K562 (cell line): Measurements from ENCODE around the gene PRKCE. TPM values are rescaled to one million over a fixed set of nuclear protein-coding genes. Genes with fewer than 3 reads are reported as not detected.
A peak's percentile ranks its signal among the peaks of the same experiment; 100 is the strongest.

ENCODE experiments used
- ARHGAP35 ChIP-seq: fragments of 450-650 bp; IDR thresholded peaks from 2 replicates; pipeline ENCODE4 v1.6.1; 2018; ENCODE audit not compliant: partially characterized antibody
- ATF3 ChIP-seq, 2 experiments: fragments of 450-650 bp in 1 of 2; sonication (generic) in 1 of 2; formaldehyde crosslinking in 1 of 2; IDR thresholded peaks in 1 of 2; conservative IDR thresholded peaks in 1 of 2; 2 replicates each; pipeline versions ENCODE4 v1.6.1 to v1.8.1; 2016 to 2023; ENCODE audit warnings: mild to moderate bottlenecking in 2 of 2, moderate library complexity in 2 of 2, inconsistent platforms in 1 of 2, missing genetic modification reagents in 1 of 2
- BHLHE40 ChIP-seq: IDR thresholded peaks from 2 replicates; pipeline ENCODE4 v1.6.1; 2011; ENCODE audit warnings: low read length, improper control_type of control experiment
- CHCHD3 ChIP-seq: fragments of 250-450 bp; sonication (Bioruptor Pico); IDR thresholded peaks from 2 replicates; pipeline ENCODE4 v2.1.2; 2022; ENCODE audit warnings: mild to moderate bottlenecking
- ETS2 ChIP-seq: IDR thresholded peaks from 2 replicates; pipeline ENCODE4 v1.6.1; 2016; ENCODE audit warnings: borderline replicate concordance, missing genetic modification characterization, mild to moderate bottlenecking, moderate library complexity, missing compliant biosample characterization; ENCODE audit not compliant: poor library complexity, severe bottlenecking
- FOXK1 ChIP-seq: sonication (generic); formaldehyde crosslinking; IDR thresholded peaks from 2 replicates; pipeline ENCODE4 v1.8.0; 2022; ENCODE audit warnings: missing genetic modification reagents, mild to moderate bottlenecking, borderline replicate concordance
- L3MBTL2 ChIP-seq: fragments of 450-650 bp; IDR thresholded peaks from 2 replicates; pipeline ENCODE4 v1.6.1; 2016; ENCODE audit warnings: mild to moderate bottlenecking, moderate library complexity
- NR3C1 ChIP-seq: sonication (generic); formaldehyde crosslinking; IDR thresholded peaks from 2 replicates; pipeline ENCODE4 v1.8.1; 2022; ENCODE audit warnings: missing genetic modification reagents
- PRDM10 ChIP-seq: fragments of 450-650 bp; IDR thresholded peaks from 2 replicates; pipeline ENCODE4 v1.6.1; 2018; ENCODE audit not compliant: partially characterized antibody
- PRMT5 ChIP-seq: sonication (generic); formaldehyde crosslinking; IDR thresholded peaks from 2 replicates; pipeline ENCODE4 v1.5.0; 2020; ENCODE audit warnings: missing genetic modification reagents
- SP2 ChIP-seq: IDR thresholded peaks from 2 replicates; pipeline ENCODE4 v1.6.1; 2011; ENCODE audit warnings: mild to moderate bottlenecking, low read depth, low read length, moderate library complexity; ENCODE audit not compliant: poor library complexity, severe bottlenecking; ENCODE audit errors: extremely low read depth
- ZNF584 ChIP-seq: fragments of 200-800 bp; sonication (Bioruptor generic); IDR thresholded peaks from 2 replicates; pipeline ENCODE4 v1.6.1; 2016; ENCODE audit warnings: low read depth, mild to moderate bottlenecking, missing genetic modification characterization, missing compliant biosample characterization
- ZNF764 ChIP-seq: fragments of 250-450 bp; sonication (Bioruptor Pico); IDR thresholded peaks from 2 replicates; pipeline ENCODE4 v1.4.0; 2020; ENCODE audit warnings: low read depth, mild to moderate bottlenecking, moderate library complexity
- polyA plus RNA-seq, 8 experiments: library from polyadenylated mRNA; depleted of rRNA in 4 of 8; stranded (reverse) in 5 of 8; unstranded in 3 of 8; fragments of >200 nt; fragmentation: Nextera tagmentation in 2 of 8; fragmentation: Illumina TruSeq in 1 of 8; extraction: Ambion mirVana in 2 of 8; extraction: Trizol in 1 of 8; gene quantifications; 2 replicates each; pipeline versions ENCODE4 v1.2.1 to v1.2.3, GENCODE V29; 2011 to 2014; ENCODE audit warnings: inconsistent platforms in 1 of 8, missing spikeins in 1 of 8
- total RNA-seq, 7 experiments: library from RNA; depleted of rRNA in 6 of 7; stranded (reverse); fragments of >200 nt in 6 of 7; fragmentation: Illumina TruSeq in 2 of 7; extraction: Trizol in 2 of 7; gene quantifications; 2 replicates each; pipeline versions ENCODE4 v1.2.1 to v1.2.3, GENCODE V29; 2011 to 2021; ENCODE audit warnings: low replicate concordance in 1 of 7

The PRKCE gene
- total and polyA plus RNA-seq, 9 of the 15 experiments (the other 6 are each of a cell fraction or from before 2014, with no cell fraction given), result 0.06 to 1.0 (median 0.22) TPM; not detected in 1

DNA sequence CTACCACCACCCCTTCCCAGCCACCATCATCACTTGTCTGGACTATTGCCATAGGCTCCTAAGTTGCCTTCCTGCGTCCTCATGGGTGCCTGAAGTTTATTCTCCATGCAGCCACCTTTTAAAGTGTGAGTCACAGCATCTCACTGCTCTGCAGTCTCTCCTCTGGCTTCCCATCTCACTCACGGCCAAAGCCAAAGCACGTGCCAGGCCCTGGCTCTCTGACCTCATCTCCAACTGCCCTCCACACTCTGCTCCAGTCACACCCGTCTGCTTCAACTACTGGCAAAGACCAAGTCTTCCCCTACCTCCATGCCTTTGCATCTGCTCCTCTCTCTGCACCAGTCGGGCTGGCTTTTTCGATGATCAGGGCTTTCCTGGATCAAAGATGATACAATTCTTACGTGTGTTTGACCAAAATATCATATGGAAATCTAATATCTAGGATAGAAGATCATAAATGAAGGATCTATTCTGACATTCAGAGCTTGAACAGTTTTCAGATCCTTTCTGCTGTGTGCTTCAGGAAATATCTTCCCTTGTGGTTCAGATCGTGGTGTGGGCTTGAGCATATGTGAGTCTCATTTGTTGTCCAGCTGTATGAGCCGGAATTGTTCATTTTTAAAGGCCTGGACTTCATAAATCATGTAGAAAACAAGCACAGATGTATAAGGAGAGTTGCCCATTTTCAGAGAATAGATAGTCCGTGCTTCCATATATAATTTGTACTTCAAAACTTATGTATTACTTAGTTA lies 175.6 kb downstream of the PRKCE start (continued):
- no peak for TF ChIP-seq NR3C1 (CRISPR knock-in tag)
- TF ChIP-seq ETS2, result no peak
- no peak for TF ChIP-seq SP2
- TF ChIP-seq FOXK1 (CRISPR knock-in tag), result no peak
- TF ChIP-seq ZNF584 (CRISPR knock-in tag), result no peak
- TF ChIP-seq L3MBTL2, result peak; percentile 52; the same call in 1 of the 2 replicates
- TF ChIP-seq CHCHD3 (CRISPR knock-in tag), result no peak
- TF ChIP-seq ATF3 (IDR thresholded peaks at IDR 0.05), result peak; percentile 26; the same call in 1 of the 2 replicates
- TF ChIP-seq ATF3 (CRISPR knock-in tag; conservative IDR thresholded peaks at IDR 0.05), result no peak
- TF ChIP-seq ZNF764, result no peak
- no peak for TF ChIP-seq PRMT5
- no peak for TF ChIP-seq ARHGAP35
- no peak for TF ChIP-seq PRDM10
- peak; percentile 93 for TF ChIP-seq BHLHE40
